GM23248 (cell line): ENCODE data around the gene IL31RA.

Experiments used
- EZH2 ChIP-seq: fragments of 200-600 bp; sonication (generic); IDR thresholded peaks from 2 replicates; pipeline ENCODE4 v1.6.1; 2018; ENCODE audit warnings: antibody characterized with exemption, mild to moderate bottlenecking; ENCODE audit not compliant: insufficient read depth, poor library complexity, severe bottlenecking
- EZH2phosphoT487 ChIP-seq: fragments of 200-600 bp; sonication (generic); IDR thresholded peaks from 2 replicates; pipeline ENCODE4 v1.6.1; 2018; ENCODE audit warnings: antibody characterized with exemption, moderate library complexity, mild to moderate bottlenecking, low read depth; ENCODE audit not compliant: insufficient read depth

DNA sequence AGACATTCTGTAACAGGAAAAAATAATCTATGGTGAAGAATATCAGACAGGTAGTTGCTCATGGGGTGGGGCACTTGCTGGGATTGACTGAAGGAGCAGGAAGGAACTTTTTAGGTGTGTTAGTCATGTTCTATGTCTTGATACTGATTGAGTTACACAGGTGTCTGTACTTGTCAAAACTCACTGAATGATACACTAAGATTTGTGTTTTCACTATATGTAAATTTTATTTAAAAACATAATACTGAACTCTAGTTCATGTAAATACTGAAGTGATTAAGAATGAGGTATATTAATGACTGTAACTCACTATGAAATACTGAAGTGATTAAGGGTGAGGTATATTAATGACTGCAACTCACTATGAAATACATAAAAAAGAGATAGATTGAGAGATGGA lies 115.1 kb downstream of the IL31RA start:
- no peak for TF ChIP-seq EZH2
- TF ChIP-seq EZH2phosphoT487 = no peak
